ENCODE measurements around the gene FAF1.

GRCh38 chr1:50421366-50421748 is 538.7 kb downstream of the FAF1 start:
- TF ChIP-seq CTCF (IDR thresholded peaks at IDR 0.05) (no peak), POLR2AphosphoS5 (IDR thresholded peaks at IDR 0.05) (no peak), EP300 (IDR thresholded peaks at IDR 0.05) (no peak), POLR2A (IDR thresholded peaks at IDR 0.05; ENCODE audit: low read depth) (no peak)

Data from esophagus muscularis mucosa (tissue), 4 donors.